ENCODE measurements around the gene FGF5. TPM values are rescaled to one million over a fixed set of nuclear protein-coding genes. Genes with fewer than 3 reads are reported as not detected.

FGF5 gene
- total RNA-seq, 3 donors from 2014 or later (not counting 1 experiment from before 2014, with no cell fraction given): 0.09 TPM; not detected in 1

DNA sequence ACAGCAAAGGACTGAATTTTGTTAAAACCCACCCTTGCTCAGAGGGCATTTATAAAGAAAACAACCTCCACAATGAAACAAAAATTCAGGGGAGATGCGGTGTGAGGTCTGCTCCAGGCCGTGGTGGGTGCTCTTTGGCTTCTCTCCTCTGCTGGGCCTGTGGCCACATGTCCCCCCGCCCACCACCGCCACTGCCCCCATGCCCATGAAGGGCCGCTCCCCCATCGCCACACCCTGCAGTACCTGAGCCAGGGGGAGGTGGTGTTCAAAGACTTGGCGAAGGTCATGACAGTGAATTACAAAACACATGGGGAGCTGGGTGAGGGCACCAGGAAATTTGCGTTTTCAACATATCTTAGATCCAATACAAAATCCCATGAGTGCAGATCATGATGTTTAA is 54.9 kb downstream of the FGF5 start:
- TF ChIP-seq, protein P1, sequence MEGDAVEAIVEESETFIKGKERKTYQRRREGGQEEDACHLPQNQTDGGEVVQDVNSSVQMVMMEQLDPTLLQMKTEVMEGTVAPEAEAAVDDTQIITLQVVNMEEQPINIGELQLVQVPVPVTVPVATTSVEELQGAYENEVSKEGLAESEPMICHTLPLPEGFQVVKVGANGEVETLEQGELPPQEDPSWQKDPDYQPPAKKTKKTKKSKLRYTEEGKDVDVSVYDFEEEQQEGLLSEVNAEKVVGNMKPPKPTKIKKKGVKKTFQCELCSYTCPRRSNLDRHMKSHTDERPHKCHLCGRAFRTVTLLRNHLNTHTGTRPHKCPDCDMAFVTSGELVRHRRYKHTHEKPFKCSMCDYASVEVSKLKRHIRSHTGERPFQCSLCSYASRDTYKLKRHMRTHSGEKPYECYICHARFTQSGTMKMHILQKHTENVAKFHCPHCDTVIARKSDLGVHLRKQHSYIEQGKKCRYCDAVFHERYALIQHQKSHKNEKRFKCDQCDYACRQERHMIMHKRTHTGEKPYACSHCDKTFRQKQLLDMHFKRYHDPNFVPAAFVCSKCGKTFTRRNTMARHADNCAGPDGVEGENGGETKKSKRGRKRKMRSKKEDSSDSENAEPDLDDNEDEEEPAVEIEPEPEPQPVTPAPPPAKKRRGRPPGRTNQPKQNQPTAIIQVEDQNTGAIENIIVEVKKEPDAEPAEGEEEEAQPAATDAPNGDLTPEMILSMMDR (IDR thresholded peaks at IDR 0.05): no peak
- no peak overlapping the region for H3K4me3 ChIP-seq (ENCODE audit: low read length)
- no peaks in the 10 kb centered on the region for H3K9me3 ChIP-seq (ENCODE audit: control insufficient read depth, insufficient read depth, low read length)
- no peaks in the 10 kb centered on the region for H3K4me1 ChIP-seq (ENCODE audit: control insufficient read depth, insufficient read depth, low read length)
- no peaks in the 10 kb centered on the region for H3K36me3 ChIP-seq (ENCODE audit: control insufficient read depth, insufficient read depth, low read length)
- Mint-ChIP-seq H3K27me3 (ENCODE audit: low read depth in 2 of 2) (peaks cover 0 to 4% of the 10 kb centered on the region in 2 donors), H3K36me3 (no peaks in the 10 kb centered on the region), H3K9me3 (no peaks in the 10 kb centered on the region), H3K4me1 (no peaks in the 10 kb centered on the region), H3K27ac (no peak overlapping the region), H3K4me3 (no peak overlapping the region)
- H3K27me3 ChIP-seq (ENCODE audit: control insufficient read depth, insufficient read depth, low read length): no peaks in the 10 kb centered on the region
- H3K27ac ChIP-seq (ENCODE audit: low read length): no peak overlapping the region
- intact Hi-C loops (cut with micrococcal nuclease): no loop called here
- ATAC-seq (no peak), DNase-seq (no peak)
- WGBS (ENCODE audit: insufficient coverage): 97% methylated on average over 7 of the region's 8 CpGs

DNA sequence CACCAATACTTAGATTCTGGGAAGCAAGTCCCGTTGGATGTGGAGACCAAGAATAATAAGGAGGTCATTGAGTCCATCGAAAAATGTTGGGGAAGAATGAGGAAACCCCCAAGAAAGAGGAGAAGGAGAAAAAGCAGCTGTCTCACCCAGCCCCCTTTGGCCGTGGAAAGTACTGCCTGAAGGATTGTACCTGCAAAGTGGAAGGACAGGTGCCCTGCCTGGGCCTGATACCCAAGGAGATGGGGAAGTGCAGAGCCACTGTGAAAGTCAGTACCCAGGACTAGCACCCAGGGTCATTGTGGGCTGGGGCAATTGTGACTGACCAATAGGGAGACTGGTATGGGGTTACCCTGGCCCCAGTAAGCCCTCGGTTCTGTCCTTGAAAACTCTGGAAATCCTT is 55.3 kb downstream of the FGF5 start:
- DNase-seq: no peak
- no peak overlapping the region for H3K27ac Mint-ChIP-seq
- no peaks in the 10 kb centered on the region for H3K9me3 Mint-ChIP-seq
- H3K36me3 ChIP-seq (ENCODE audit: control insufficient read depth, insufficient read depth, low read length): no peaks in the 10 kb centered on the region
- no peaks in the 10 kb centered on the region for H3K27me3 ChIP-seq (ENCODE audit: control insufficient read depth, insufficient read depth, low read length)
- no peak overlapping the region for H3K4me3 Mint-ChIP-seq
- intact Hi-C loops (cut with micrococcal nuclease): no loop called here
- peaks cover 0 to 4% of the 10 kb centered on the region in 2 donors for H3K27me3 Mint-ChIP-seq (ENCODE audit: low read depth in 2 of 2)
- no peaks in the 10 kb centered on the region for H3K4me1 Mint-ChIP-seq
- H3K4me3 ChIP-seq (ENCODE audit: low read length): no peak overlapping the region
- no peaks in the 10 kb centered on the region for H3K36me3 Mint-ChIP-seq
- 86% methylated on average over 4 of the region's 4 CpGs for WGBS (ENCODE audit: insufficient coverage)
- H3K9me3 ChIP-seq (ENCODE audit: control insufficient read depth, insufficient read depth, low read length): no peaks in the 10 kb centered on the region
- ATAC-seq: no peak
- TF ChIP-seq, protein P1 (IDR thresholded peaks at IDR 0.05): no peak
- no peak overlapping the region for H3K27ac ChIP-seq (ENCODE audit: low read length)
- H3K4me1 ChIP-seq (ENCODE audit: control insufficient read depth, insufficient read depth, low read length): no peaks in the 10 kb centered on the region

DNA sequence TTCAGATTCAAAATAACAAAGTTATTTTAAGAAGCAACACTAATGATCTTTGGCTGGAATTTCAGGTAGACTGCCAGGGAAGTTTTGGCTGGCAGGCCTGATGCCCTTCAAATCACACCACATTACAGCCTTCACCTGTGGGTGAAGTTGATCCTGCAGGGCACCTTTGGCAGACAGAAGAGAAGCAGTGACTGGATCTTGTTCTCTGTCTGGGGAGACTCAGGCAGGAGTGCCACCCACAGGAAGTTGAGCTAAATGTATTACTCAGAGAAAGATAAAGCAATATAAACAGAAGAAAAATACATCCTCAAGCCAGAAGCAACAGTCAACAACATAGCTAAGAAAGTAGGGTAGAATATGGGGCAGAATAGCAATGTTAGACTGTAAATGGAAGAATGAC is 56.3 kb downstream of the FGF5 start:
- H3K36me3 ChIP-seq (ENCODE audit: control insufficient read depth, insufficient read depth, low read length): no peaks in the 10 kb centered on the region
- no peak overlapping the region for H3K4me3 ChIP-seq (ENCODE audit: low read length)
- no peaks in the 10 kb centered on the region for H3K9me3 Mint-ChIP-seq
- H3K4me1 Mint-ChIP-seq: no peaks in the 10 kb centered on the region
- ATAC-seq: no peak
- TF ChIP-seq, protein P1 (IDR thresholded peaks at IDR 0.05): no peak
- H3K9me3 ChIP-seq (ENCODE audit: control insufficient read depth, insufficient read depth, low read length): no peaks in the 10 kb centered on the region
- peaks cover 0 to 4% of the 10 kb centered on the region in 2 donors for H3K27me3 Mint-ChIP-seq (ENCODE audit: low read depth in 2 of 2)
- DNase-seq: peak in 1 of 2 donors; percentile 12
- no peak overlapping the region for H3K4me3 Mint-ChIP-seq
- no peaks in the 10 kb centered on the region for H3K4me1 ChIP-seq (ENCODE audit: control insufficient read depth, insufficient read depth, low read length)
- H3K27me3 ChIP-seq (ENCODE audit: control insufficient read depth, insufficient read depth, low read length): no peaks in the 10 kb centered on the region
- no peak overlapping the region for H3K27ac ChIP-seq (ENCODE audit: low read length)
- intact Hi-C loops (cut with micrococcal nuclease): no loop called here
- no peak overlapping the region for H3K27ac Mint-ChIP-seq
- H3K36me3 Mint-ChIP-seq: no peaks in the 10 kb centered on the region

DNA sequence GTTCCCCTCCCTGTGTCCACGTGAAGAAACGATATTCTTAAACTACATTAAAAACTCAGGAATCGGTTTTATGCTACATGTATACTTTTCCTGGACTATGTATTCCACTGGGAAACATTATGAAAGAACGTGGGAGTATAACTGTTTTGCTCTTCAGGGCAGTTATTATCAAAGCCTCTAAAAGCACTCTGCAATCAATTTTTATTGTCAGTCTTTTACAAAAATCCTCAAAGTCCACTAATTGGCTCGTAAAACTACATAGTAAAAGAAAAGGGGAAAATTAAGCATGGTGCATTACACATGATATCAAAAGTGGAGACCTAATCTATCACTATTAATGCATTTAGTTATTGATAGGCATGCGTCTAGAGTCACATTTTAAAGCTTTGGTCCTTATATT is 57.7 kb downstream of the FGF5 start:
- H3K27ac ChIP-seq (ENCODE audit: low read length): no peak overlapping the region
- H3K36me3 ChIP-seq (ENCODE audit: control insufficient read depth, insufficient read depth, low read length): no peaks in the 10 kb centered on the region
- ATAC-seq (no peak), DNase-seq (no peak)
- Mint-ChIP-seq H3K4me3 (no peak overlapping the region), H3K36me3 (no peaks in the 10 kb centered on the region), H3K4me1 (no peaks in the 10 kb centered on the region), H3K9me3 (no peaks in the 10 kb centered on the region), H3K27ac (no peak overlapping the region), H3K27me3 (ENCODE audit: low read depth in 2 of 2) (peaks cover 0 to 4% of the 10 kb centered on the region in 2 donors)
- intact Hi-C loops (cut with micrococcal nuclease): no loop called here
- H3K4me3 ChIP-seq (ENCODE audit: low read length): no peak overlapping the region
- H3K27me3 ChIP-seq (ENCODE audit: control insufficient read depth, insufficient read depth, low read length): no peaks in the 10 kb centered on the region
- TF ChIP-seq, protein P1 (IDR thresholded peaks at IDR 0.05): no peak
- H3K9me3 ChIP-seq (ENCODE audit: control insufficient read depth, insufficient read depth, low read length): no peaks in the 10 kb centered on the region
- H3K4me1 ChIP-seq (ENCODE audit: control insufficient read depth, insufficient read depth, low read length): no peaks in the 10 kb centered on the region
- WGBS (ENCODE audit: insufficient coverage): 90% methylated on average over 5 of the region's 6 CpGs
